NCI-H524 (cell line): ENCODE measurements around the gene COA3.

Source experiments
- DNase-seq, 2 experiments: peaks; one replicate each; lab custom pipeline; 2025; lab: John Stamatoyannopoulos, UW

Gene COA3, protein sequence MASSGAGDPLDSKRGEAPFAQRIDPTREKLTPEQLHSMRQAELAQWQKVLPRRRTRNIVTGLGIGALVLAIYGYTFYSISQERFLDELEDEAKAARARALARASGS

DNA sequence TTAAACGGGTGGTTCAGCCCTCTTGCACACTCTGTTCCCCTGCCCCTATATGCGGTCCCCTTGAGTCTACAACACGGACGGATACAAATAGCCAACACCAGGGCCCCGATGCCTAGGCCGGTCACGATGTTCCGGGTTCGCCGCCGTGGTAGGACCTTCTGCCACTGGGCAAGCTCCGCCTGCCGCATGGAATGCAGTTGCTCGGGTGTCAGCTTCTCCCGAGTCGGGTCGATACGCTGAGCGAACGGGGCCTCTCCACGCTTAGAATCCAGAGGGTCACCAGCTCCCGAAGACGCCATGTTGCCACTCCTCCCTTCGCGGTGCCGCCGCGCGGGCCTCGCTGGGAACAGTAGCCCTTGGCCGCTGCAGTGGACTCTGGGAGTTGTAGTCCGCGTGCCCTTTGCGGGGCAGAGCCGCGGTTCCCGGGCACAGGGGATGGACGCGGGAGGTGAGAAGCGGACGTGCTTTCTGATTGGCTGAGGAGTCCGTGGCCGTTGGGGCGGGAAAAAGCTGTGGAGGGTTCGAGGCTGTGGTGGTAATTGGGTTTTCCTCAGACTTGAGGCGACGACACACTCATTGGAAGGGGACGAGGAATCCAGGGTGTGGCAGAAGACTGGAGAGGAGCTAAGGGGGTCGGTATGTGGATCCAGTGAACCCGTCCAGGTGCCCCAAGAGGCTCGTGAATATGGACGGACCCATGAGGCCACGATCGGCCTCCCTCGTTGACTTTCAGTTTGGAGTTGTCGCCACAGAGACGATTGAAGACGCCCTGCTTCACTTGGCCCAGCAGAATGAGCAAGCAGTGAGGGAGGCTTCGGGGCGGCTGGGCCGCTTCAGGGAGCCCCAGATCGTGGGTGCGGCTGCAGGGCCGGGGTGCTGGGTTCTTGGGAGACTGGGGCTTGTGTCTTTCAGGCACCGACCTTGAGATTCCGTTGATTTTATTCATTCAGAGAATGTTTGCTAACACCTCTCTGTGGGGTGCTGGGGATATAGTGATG lies at the start of gene COA3, which contains the start of gene CNTD1:
Gene COA3, minus strand, starts transcription at position 322 of the 998 bp plus-strand sequence. Its CDS starts 23 bp downstream, at position 299.
Gene CNTD1, plus strand, starts transcription at position 479 of the 998 bp plus-strand sequence. Its CDS starts 207 bp downstream, at position 686.
- DNase-seq, result peak; percentile 78 to 87

DNA sequence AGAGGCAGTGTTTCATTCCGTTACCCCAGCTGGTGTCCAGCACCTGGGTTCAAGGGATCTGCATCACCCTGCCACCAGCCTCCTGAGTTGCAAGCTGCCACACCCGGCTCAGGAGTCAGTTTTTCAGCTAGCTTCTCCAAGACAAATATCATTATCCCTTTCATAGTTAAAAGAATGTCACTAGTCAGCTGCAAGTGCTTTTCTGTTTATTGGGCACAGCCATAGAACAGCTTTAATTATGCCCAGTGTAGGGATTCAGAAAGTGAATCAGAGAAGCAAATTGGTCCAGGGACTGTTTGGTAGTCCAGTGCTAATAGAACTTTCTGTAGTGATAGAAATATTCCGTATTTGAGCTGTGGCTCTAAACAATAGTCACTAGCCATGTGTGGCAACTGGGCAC lies 49.6 kb upstream of the COA3 start:
- no peak for DNase-seq

DNA sequence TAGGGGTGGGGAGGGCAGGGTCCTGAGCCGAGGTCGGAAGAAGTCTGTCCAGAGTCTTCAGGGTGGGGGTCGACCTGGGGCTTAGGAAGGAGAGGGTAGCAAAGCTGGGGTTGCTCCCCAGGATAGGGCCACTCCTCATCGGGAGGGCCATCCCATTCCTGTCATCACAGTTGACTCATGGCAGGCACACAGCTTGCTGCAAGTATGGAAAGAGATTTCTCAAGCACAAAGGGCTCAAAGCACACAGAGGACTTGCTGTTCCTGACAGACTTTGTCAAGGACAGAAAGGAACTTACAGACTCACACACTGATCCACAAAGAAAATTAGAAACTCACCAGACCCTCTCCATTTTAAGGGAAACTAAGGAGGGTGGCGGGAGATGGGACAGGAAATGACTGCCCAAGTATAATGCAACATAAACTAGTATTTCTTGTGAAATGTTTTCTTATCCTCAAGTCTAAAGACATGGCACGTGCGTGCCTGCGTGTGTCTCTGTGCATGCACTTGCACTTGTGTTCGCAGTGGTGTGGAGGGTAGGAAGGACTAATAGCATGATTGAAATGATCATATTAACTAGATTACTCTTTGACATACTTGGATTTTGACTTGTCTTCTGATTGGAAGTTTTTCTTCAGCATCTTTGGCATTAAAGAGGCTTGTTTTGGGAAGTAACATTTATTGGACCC lies 48.2 kb upstream of the COA3 start:
- no peak for DNase-seq

DNA sequence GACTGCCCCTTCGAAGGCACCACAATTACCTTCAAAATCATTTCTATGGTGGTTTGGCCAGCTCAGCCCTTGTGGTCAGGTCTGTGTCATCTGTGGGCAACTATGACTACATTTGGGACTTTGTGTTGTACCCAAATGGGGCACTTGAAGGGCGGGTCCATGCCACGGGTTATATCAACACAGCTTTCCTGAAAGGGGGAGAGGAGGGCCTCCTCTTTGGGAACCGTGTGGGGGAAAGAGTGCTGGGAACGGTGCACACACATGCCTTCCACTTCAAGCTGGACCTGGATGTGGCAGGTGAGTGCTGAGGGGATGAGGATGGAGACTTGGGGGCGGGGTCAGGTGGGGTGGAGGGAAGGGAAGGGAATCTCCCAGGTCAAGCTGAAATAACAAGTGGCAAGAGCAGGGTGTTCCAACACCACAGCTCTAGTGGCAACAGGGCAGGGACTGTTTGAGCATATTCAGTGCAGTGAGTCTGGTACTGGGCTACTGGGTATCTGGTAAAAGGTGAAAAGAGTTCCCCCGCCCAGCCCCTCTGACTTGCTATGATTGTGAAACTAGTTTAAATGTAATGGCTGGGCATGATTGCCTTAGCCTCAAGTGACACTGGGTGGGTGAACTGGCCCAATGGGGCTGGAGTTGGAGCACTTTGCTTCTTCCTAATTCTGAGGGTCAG lies 47.6 kb upstream of the COA3 start:
- DNase-seq, result no peak

DNA sequence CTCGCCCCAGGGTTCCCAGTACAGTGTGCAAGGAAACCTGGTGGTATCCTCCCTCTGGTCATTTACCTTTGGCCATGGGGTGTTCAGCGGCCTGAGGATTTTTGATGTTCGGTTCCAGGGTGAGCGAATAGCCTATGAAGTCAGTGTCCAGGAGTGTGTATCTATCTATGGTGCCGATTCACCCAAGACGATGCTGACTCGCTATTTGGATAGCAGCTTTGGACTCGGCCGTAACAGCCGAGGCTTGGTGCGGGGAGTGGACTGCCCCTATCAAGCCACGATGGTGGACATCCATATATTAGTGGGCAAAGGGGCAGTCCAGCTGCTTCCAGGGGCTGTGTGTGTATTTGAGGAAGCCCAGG lies 47.0 kb upstream of the COA3 start:
- DNase-seq, result no peak

DNA sequence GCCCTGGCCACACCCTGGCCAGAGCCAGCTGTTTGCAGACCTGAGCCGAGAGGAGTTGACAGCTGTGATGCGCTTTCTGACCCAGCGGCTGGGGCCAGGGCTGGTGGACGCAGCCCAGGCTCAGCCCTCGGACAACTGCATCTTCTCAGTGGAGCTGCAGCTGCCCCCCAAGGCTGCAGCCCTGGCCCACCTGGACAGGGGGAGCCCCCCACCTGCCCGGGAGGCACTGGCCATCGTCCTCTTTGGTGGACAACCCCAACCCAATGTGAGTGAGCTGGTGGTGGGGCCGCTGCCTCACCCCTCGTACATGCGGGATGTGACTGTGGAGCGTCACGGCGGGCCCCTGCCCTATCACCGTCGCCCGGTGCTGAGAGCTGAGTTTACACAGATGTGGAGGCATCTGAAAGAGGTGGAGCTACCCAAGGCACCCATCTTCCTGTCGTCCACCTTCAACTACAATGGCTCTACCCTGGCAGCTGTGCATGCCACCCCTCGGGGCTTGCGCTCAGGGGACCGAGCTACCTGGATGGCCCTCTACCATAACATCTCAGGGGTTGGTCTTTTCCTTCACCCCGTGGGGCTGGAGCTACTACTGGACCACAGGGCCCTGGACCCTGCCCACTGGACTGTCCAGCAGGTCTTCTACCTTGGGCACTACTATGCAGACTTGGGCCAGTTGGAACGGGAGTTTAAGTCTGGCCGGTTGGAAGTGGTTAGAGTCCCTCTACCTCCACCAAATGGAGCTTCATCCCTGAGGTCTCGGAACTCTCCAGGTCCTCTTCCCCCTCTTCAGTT lies 46.5 kb upstream of the COA3 start:
- DNase-seq, result no peak

DNA sequence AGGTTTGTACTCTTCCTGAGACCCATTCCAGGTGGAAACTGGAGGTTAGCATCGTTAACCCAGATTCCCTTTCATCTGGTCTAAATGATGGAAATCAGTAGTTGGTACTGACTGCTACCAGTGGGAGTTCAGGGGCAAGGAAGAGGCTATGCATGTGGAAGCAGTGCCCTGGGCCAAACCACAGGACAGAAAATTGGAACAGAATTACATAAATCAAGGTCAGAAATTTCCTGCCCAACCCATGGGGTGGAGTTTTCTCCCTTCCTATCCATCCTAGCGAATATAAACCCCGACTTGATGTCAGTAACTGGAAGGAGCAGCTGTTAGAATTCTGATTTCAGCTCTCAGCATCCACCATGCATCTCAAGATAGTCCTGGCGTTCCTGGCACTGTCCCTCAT lies 45.8 kb upstream of the COA3 start, which contains the start of gene AOC2:
Gene AOC2, plus strand, starts transcription at position 310 of the 400 bp plus-strand sequence. Its CDS starts 47 bp downstream, at position 357.
- no peak for DNase-seq

DNA sequence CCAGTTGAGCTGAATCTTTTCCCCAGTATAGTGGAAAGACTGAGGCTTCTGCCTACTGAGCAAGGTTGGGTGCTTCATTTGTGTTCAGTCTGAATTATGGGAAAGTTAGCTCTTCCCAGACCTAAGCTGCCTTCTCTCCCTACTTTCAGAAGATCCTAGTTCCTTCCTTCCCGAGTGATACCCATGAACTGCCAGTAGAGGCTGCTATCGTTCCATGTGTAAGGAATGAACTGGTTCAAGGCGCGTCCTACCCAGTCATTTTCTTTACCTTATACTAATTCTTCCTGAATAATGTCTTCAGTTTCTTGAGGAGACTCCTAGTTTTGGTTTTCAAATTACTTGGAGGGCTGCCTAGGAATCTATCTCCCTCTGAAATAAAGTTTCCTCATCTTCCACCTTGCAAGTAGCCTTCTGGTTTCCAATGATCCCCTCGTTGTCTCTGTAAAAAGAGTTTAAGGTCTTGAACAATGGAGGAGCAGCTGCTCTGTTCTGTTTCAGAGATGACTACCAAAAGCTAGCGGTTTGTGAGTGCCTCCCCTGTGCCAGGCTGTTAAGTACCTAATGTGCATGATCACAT lies 44.9 kb upstream of the COA3 start:
- peak; percentile 43 to 61 for DNase-seq

DNA sequence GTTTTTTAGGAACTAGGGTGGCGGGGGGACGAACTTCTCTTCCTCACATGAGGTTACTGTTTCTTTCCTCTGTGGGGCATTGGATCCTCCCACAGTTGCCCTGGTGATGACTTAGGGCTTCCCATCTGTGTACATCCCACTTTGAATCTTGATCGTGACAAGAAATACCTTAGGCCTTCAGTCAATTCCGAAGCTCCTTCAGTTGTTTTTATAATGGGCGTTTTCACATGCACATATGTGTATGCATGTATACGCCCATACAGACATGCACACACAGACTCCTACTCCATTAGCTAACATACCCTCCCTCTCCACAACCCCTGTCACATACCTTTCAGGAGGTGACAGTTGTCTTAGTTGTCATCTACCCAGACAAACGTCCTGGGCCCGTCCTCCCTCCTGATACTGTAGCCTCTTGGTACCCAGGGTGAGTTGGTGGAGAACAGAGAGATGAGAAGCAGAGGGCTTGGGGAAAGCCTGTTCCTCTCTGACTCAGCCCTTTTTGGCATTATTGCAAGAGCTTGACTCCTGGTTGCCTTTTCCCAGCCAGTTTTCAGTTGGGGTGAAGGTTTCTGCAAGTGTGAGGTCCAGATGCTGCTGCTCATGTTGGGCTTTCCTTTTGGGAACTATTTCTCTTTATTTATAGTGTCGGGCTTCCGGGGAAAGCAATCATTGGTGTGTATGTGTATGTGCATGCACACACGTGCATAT lies 43.6 kb upstream of the COA3 start:
- DNase-seq, result no peak

DNA sequence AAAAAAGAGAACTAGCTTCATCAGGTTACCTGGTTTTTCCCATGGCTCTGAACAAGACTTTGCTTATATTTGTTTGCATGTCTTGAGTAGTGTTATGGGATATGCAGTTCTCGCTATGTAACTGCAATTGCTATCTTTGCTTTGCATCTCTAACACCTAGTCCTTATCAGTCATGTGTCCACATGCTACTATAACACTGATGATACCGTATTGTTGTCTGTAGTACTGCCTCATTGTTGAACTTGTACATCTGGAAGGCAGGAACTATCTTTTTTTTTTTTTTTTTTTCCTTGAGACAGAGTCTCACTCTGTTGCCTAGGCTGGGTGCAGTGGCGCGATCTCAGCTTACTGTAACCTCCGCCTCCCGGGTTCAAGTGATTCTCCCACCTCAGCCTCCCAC lies 37.2 kb upstream of the COA3 start:
- no peak for DNase-seq

DNA sequence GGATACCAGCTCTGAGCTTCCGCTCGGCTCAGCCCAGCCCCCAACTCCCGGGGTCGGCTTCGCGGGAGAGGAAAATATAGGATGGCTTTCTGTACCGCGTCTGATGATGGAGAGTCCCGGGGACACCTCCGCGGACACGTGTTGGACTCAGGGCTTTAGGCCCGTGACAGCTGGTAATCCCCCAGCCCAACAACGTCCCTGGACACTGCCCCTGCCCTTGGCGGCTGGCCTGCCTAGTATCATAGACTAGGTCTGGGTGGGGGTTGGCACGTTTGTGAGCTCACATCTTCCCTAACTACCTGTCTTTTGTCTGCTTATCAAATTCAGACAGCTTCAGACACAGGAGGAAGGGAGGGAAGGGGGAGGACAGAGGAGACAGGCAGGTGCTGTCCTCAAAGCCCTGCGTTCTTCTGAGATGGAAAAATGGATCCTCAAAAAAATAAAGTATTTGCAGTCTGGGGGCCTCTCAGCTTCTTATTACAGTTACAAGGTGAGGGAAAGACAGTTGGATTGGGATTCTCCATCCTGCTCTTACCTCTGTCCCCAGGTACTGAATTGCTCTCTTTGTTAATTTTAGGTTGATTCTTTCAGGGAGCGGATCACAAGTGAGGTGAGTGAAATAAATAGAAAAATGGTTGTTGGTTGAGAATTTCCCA lies 35.4 kb upstream of the COA3 start:
- DNase-seq, result peak in 1 of 2 experiments; percentile 34

DNA sequence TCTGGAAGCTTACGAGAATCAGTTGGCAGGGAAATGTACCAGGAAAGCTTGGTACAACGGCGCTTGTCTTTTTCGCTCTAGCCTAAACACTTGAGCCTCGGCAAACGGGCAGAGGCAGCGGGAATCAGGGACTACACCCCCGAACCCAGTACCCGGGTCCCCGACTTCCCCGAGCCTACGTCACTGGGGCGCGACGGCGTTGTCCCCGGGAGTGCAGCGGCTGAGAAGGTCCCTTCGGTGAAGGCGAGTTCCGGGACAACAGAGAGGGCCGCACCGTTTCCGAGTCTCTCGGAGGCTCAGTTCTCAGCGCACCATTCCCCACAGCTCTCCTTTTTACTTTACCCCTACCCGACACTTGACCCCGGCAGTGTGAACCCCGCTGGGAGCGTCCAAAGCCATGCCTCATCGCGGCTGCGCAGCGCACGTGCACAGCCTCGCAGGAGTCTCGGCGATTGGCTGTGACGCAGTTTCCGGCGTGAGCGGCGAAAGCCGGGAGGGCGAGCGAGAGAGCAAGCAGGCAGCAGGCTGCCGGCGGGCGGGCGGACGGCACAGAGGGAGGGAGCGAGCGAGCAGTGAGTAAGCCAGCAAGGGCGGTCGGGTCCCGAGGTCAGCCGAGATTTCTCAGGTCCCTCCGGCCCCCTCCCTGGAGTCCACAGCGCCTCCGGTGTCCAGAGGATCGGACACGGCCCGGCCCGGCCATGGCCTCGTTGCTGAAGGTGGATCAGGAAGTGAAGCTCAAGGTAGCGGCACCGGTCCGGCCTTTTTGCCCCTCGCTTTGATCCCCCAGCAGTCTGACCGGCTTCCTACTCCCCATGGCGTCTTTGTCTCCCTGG lies 34.6 kb upstream of the COA3 start, which contains the start of gene PSME3:
Gene PSME3, plus strand, starts transcription at position 464 of the 833 bp plus-strand sequence. Its CDS starts 235 bp downstream, at position 699.
- DNase-seq, result peak; percentile 78 to 85

DNA sequence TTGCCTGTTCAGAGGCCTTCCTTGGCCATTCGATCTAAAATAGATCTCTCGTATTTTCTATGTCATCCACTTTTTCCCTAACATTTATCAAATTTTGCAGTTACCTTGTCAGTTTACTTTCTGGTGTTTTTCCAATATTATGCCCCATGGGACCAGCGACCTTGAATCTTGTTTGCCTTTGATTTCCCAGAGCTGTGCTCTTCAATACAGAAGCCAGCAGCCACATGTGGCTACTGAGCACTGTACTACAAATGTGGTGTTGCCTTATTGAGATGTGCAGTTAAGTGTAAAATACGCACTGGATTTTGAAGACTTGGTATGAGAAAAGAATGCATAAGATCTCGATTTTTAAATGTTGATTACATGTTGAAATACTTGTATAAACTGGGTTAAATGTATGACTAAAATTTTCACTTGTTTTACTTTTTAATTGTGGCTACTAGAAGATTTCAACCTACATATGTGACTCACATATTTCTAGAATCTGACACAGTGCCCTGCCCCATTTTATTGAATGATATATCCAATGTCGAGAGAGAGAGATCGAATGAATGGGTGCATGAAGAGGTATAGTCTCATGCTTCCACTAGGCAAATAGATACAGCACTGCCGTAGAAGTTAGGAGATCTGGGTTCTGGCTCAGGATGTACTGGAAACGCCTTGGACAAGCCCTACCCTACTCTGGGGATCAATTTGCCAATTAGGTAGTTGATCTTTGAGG lies 33.9 kb upstream of the COA3 start:
- no peak for DNase-seq

DNA sequence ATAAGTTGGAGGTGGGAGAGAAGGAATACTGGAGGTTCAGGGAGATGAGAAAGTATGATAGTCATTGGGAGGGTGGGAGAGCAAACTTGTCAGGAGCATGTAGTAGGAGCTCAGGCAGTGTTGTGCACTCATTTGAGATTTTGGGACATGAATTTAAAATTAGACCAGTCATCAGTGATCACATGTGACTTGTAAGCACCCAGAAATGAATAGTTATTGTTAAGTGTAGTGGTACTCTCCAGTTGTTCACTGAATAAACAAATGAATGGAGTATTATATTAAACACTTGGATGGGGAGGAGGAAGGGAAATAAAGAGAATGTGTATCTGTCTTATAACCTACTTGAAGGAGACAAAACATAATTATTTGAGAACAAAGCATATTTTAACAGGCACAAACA lies 32.5 kb upstream of the COA3 start:
- no peak for DNase-seq

DNA sequence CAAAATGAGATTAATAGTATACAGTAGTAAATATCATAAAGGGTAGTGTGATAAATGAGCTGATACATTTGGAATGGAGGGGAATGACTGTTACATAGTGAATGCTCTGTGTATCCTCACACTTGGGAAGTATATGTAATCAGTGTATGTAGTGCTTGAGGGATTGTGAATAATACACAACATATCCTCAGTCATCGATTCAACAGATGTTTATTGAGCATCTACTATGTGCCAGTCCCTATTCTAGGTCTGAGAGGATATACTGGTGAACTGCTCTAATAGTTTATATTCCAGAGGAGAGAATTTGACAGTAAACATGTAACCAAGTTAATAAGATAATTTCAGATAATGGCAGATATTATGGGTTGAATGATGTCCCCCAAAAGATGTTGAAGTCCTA lies 29.0 kb upstream of the COA3 start:
- DNase-seq, result no peak

DNA sequence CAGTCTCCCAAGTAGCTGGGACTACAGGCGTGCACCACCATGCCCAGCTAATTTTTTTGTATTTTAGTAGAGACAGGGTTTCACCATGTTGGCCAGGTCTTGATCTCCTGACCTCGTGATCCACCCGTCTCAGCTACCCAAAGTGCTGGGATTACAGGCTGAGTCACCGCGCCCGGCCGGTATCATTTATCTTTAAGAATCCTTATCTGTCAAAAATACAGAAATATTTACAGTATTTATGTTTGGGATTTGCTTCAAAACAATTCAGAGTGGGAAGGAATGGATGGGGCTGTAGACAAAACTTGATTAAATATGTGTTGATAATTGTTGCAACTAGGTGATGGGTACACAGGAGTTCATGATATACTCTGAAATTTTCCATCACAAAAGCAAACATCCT lies 22.7 kb upstream of the COA3 start:
- DNase-seq, result no peak

DNA sequence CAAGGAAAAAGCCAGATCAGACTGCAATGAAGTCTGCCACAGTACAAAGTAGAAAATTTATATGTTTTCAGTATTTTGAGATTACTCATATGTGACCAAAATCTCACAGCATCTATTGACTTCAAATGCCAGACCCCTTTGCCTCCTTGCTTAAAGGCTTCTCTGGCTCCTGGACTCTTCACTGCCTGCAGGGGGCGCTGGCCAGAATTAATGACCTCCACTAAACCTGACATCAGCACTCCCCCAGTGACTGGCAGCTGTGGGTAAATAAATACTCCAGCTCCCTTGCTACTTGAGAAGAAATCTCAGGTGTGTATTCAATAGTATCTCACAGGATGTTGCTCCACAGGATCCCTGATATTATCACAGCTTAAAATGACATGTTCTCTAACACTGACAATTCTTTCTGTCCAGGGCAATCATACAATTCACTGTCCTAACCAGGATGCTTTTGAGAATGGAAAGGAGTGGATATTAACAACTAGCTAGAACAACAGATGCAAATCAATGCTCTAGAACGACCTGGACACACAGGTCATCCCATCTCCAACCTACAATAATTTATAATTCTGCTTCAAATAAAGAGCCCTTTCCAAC lies 21.5 kb upstream of the COA3 start:
- DNase-seq, result peak; percentile 65 to 73

DNA sequence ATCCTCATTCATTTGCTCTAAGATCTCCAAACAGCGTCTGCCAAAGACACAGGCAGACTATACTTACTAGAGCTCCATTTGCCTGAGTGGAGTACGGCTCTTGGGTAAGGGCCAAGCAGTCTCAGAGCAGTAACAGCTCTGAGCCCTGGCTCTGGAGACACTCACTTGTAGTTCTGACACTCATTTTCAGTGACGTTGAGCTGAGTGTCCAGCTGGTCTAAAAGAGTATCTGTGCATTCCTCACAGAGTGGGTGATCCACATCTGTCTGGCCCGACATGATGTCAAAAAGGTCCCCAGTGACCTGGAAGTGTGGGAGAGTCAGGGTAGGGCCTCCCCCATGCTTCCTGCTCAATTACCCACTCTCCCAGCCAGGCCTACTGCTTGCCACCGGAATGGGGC lies 19.9 kb upstream of the COA3 start:
- no peak for DNase-seq
